A549 (cell line): ENCODE results near the gene ALX3. TPM values are rescaled to one million over a fixed set of nuclear protein-coding genes. Genes with fewer than 3 reads are reported as not detected.

ENCODE experiments used
- ATAC-seq, 2 experiments: fragments of 200-7000 bp in 1 of 2; fragments of >200 bp in 1 of 2; cut with Nextera tagmentation in 1 of 2; cut with Tn5 transposase in 1 of 2; 3 replicates each; pipeline versions ENCODE4 v1.8.0 to v1.9.1; 2018 to 2020; ENCODE audit warnings: mild to moderate bottlenecking in 1 of 2, moderate library complexity in 1 of 2
- CTCF ChIA-PET: fragments of 300-600 bp; sonication (Branson Sonifier 250); formaldehyde crosslinking; extraction: SDS; loops from one replicate; lab custom pipeline; 2021; ENCODE audit warnings: antibody characterized with exemption, inconsistent platforms; lab: Yijun Ruan, JAX
- POLR2A ChIA-PET: fragments of 350-600 bp; formaldehyde crosslinking; extraction: SDS; loops from one replicate; lab custom pipeline; 2021; ENCODE audit warnings: antibody characterized with exemption, inconsistent platforms; lab: Yijun Ruan, JAX
- DNase-seq, 2 experiments: peaks; one replicate each; pipeline versions ENCODE4 v3.0.0 to v3.0.0-alpha.2; 2011 to 2016; ENCODE audit warnings: low read depth in 1 of 2, low spot score in 1 of 2
- FAIRE-seq: peaks from 2 replicates; lab custom pipeline; 2011; peaks lifted over from hg19 to GRCh38; lab: Jason Lieb, UNC
- H3K27ac ChIP-seq, 2 experiments: fragments of >200 bp; sonication (Bioruptor Twin); formaldehyde crosslinking; 3 replicates each; pipeline ENCODE4 v1.5.1; 2016 to 2017
- H3K4me1 ChIP-seq: fragments of >200 bp; sonication (Bioruptor Twin); formaldehyde crosslinking; 3 replicates; pipeline ENCODE4 v1.6.1; 2016
- H3K4me2 ChIP-seq: fragments of >200 bp; sonication (Bioruptor Twin); formaldehyde crosslinking; 3 replicates; pipeline ENCODE4 v1.6.1; 2016
- H3K4me3 ChIP-seq: fragments of >200 bp; sonication (Bioruptor Twin); formaldehyde crosslinking; 3 replicates; pipeline ENCODE4 v1.5.1; 2016
- H3K9me3 ChIP-seq: fragments of >200 bp; sonication (Bioruptor Twin); formaldehyde crosslinking; 3 replicates; pipeline ENCODE4 v1.6.1; 2016
- ATOH8 ChIP-seq: fragments of 250-450 bp; sonication (Bioruptor Pico); IDR thresholded peaks from 2 replicates; pipeline ENCODE4 v1.5.0; 2020; ENCODE audit warnings: low read depth, mild to moderate bottlenecking, moderate library complexity
- BCL3 ChIP-seq: fragments of >200 bp; sonication (Bioruptor Twin); formaldehyde crosslinking; IDR thresholded peaks from 3 replicates; pipeline ENCODE4 v1.6.1; 2016
- CEBPB ChIP-seq, 2 experiments: fragments of >200 bp in 1 of 2; sonication (Bioruptor Twin) in 1 of 2; formaldehyde crosslinking in 1 of 2; IDR thresholded peaks; 2 replicates each; pipeline ENCODE4 v1.6.1; 2012 to 2016
- CHD4 ChIP-seq: fragments of 200-600 bp; sonication (generic); IDR thresholded peaks from 2 replicates; pipeline ENCODE4 v1.6.1; 2016; ENCODE audit warnings: antibody characterized with exemption, mild to moderate bottlenecking, borderline replicate concordance
- E2F6 ChIP-seq: IDR thresholded peaks from 2 replicates; pipeline ENCODE4 v1.6.1; 2012; ENCODE audit warnings: low read depth, borderline replicate concordance
- ELK1 ChIP-seq: fragments of 150-350 bp; IDR thresholded peaks from 2 replicates; pipeline ENCODE4 v1.6.1; 2014; ENCODE audit warnings: low read depth, mild to moderate bottlenecking, low read length
- ESRRA ChIP-seq: fragments of 150-350 bp; IDR thresholded peaks from 2 replicates; pipeline ENCODE4 v1.6.1; 2014; ENCODE audit warnings: mild to moderate bottlenecking, low read length, borderline replicate concordance
- FOXS1 ChIP-seq: fragments of 250-450 bp; sonication (Bioruptor Pico); IDR thresholded peaks from 2 replicates; pipeline ENCODE4 v1.5.0; 2020; ENCODE audit warnings: mild to moderate bottlenecking, moderate library complexity
- HDAC2 ChIP-seq: fragments of 200-600 bp; sonication (generic); IDR thresholded peaks from 2 replicates; pipeline ENCODE4 v1.6.1; 2016
- HMGXB4 ChIP-seq: fragments of 250-450 bp; sonication (Bioruptor Pico); IDR thresholded peaks from 2 replicates; pipeline ENCODE4 v1.5.0; 2021; ENCODE audit warnings: mild to moderate bottlenecking, moderate library complexity, borderline replicate concordance
- HOXA7 ChIP-seq: fragments of 250-450 bp; sonication (Bioruptor Pico); IDR thresholded peaks from 2 replicates; pipeline ENCODE4 v1.5.0; 2020; ENCODE audit warnings: mild to moderate bottlenecking, moderate library complexity
- JUNB ChIP-seq: fragments of >200 bp; sonication (Bioruptor Twin); formaldehyde crosslinking; IDR thresholded peaks from 2 replicates; pipeline ENCODE4 v1.6.1; 2016
- MYC ChIP-seq: IDR thresholded peaks from 2 replicates; pipeline ENCODE4 v1.6.1; 2012; ENCODE audit warnings: mild to moderate bottlenecking, inconsistent platforms, low read length, improper control_type of control experiment, borderline replicate concordance
- POLR2A ChIP-seq: IDR thresholded peaks from 2 replicates; pipeline ENCODE4 v1.6.1; 2012; ENCODE audit warnings: mild to moderate bottlenecking, low read length
- RAD21 ChIP-seq, 2 experiments: fragments of >200 bp in 1 of 2; sonication (Bioruptor Twin) in 1 of 2; formaldehyde crosslinking in 1 of 2; IDR thresholded peaks in 1 of 2; conservative IDR thresholded peaks in 1 of 2; 2 replicates in 1 of 2; 3 replicates in 1 of 2; pipeline ENCODE4 v1.6.1; 2012 to 2018; ENCODE audit warnings: inconsistent platforms in 1 of 2
- RNF2 ChIP-seq: fragments of 200-600 bp; sonication (generic); IDR thresholded peaks from 2 replicates; pipeline ENCODE4 v1.6.1; 2016; ENCODE audit warnings: low read depth, mild to moderate bottlenecking, antibody characterized with exemption, moderate library complexity, borderline replicate concordance
- ZNF302 ChIP-seq: fragments of 250-450 bp; sonication (Bioruptor Pico); IDR thresholded peaks from 2 replicates; pipeline ENCODE4 v1.9.0; 2021; ENCODE audit warnings: inconsistent platforms, mild to moderate bottlenecking, moderate library complexity
- ZSCAN20 ChIP-seq: fragments of 250-450 bp; sonication (Bioruptor Pico); IDR thresholded peaks from 2 replicates; pipeline ENCODE4 v1.8.0; 2022; ENCODE audit warnings: mild to moderate bottlenecking, moderate library complexity
- WGBS: methylation state at CpG from one replicate; pipeline ENCODE4 v1.1.6; 2017; ENCODE audit errors: missing lambda C conversion rate; 5-methylcytosine and 5-hydroxymethylcytosine counted together
- polyA plus RNA-seq, 4 experiments: library from polyadenylated mRNA; depleted of rRNA in 3 of 4; stranded (reverse); fragments of >200 nt; fragmentation: RNase III in 1 of 4; extraction: RNeasy Plus Mini Kit Qiagen cat#74134 plus additional on column Dnase treatment in 1 of 4; gene quantifications; 2 replicates in 3 of 4; 3 replicates in 1 of 4; pipeline ENCODE4 v1.2.3, GENCODE V29; 2011 to 2017

Gene ALX3
- polyA plus RNA-seq, 2 of the 4 experiments (the other 2 are of a cell fraction), result not detected

GRCh38 chr1:110091381-110091780 lies 20.9 kb upstream of the ALX3 start:
- 39% methylated on average over 2 of the region's 2 CpGs for WGBS
- ChIA-PET CTCF (interaction anchor here (0.7 to 8.1 kb wide), 8 partner anchors 9 to 369 kb away, joined by 3 to 75 read pairs (median 4); no protein-coding TSS in a partner anchor), POLR2A (no interaction called here)
- H3K4me1 ChIP-seq, result no peaks in the 10 kb centered on the region
- H3K9me3 ChIP-seq, result no peaks in the 10 kb centered on the region
- no peak overlapping the region for H3K4me3 ChIP-seq
- no peak for TF ChIP-seq CEBPB (IDR thresholded peaks at IDR 0.05)
- no peak for TF ChIP-seq POLR2A
- no peak for FAIRE-seq
- no peak for ATAC-seq
- H3K4me2 ChIP-seq, result no peak overlapping the region
- no peak for DNase-seq
- H3K27ac ChIP-seq, result no peak overlapping the region

GRCh38 chr1:110089561-110090275 lies 19.2 kb upstream of the ALX3 start:
- DNase-seq (no peak), ATAC-seq (no peak), FAIRE-seq (no peak)
- no peaks in the 10 kb centered on the region for H3K9me3 ChIP-seq
- no peaks in the 10 kb centered on the region for H3K4me1 ChIP-seq
- WGBS, result 60% methylated on average over 7 of the region's 7 CpGs
- POLR2A ChIA-PET, result no interaction called here
- H3K27ac ChIP-seq, result no peak overlapping the region
- TF ChIP-seq ZSCAN20 (CRISPR knock-in tag) (no peak), RNF2 (no peak), JUNB (no peak), HMGXB4 (CRISPR knock-in tag) (no peak), BCL3 (no peak), MYC (no peak), ESRRA (no peak), RAD21 (conservative IDR thresholded peaks at IDR 0.05 in 1 of 2, IDR thresholded peaks at IDR 0.05 in 1 of 2) (no peak), CHD4 (no peak), FOXS1 (CRISPR knock-in tag) (no peak), ATOH8 (CRISPR knock-in tag) (no peak), HOXA7 (no peak), E2F6 (no peak), ELK1 (no peak), HDAC2 (no peak), ZNF302 (no peak)
- no peak overlapping the region for H3K4me2 ChIP-seq
- no peak overlapping the region for H3K4me3 ChIP-seq
- CTCF ChIA-PET, result interaction anchor here (1.2 to 3.3 kb wide), 6 partner anchors 11 to 60 kb away, joined by 3 to 57 read pairs (median 6); no protein-coding TSS in a partner anchor
